MV-4-11 (cell line): ENCODE results near the gene PDC.
"Not testable (repeated sequence)": the region's sequence is repeated elsewhere in the genome, so short reads cannot be mapped to it uniquely, and the experiment has no call there.

Experiments
- DNase-seq: peaks from one replicate; lab custom pipeline; 2025; lab: John Stamatoyannopoulos, UW

The PDC gene

DNA sequence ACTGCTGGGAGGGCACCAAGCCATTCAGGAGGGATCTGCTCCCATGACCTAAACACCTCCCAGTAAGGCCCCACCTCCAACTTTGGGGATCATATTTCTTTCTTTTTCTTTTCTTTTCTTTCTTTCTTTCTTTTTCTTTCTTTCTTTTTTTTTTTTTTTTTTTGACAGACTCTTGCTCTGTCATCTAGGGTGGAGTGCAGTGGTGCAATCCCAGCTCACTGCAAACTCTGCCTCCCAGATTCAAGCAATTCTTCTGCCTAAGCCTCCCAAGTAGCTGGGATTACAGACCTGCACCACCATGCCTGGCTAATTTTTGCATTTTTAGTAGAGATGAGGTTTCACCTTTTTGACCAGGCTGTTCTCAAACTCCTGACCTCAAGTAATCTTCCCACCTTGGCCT, 4.6 kb upstream of the PDC start:
- DNase-seq = not testable (repeated sequence)

DNA sequence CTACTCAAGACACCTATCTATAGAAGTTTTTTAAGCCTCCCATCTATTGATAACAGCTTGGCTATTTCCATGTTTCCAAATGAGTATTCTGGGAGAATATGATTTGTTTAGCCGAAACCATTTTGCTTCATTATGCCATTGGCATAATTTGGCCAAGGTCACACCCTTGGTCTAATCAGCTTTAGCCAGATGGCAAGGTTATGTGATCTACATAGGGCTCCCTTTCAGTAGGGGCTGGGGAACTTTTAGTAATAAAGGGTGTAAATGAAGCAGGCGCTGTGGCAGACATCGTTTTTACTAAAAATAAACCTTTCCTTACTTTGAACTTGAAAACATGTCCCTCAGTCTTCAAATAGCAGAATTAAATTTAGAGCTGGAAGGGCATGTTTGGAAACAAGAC, 3.0 kb upstream of the PDC start:
- no peak for DNase-seq

GRCh38 chr1:186463511-186463910, 2.6 kb upstream of the PDC start:
- no peak for DNase-seq

DNA sequence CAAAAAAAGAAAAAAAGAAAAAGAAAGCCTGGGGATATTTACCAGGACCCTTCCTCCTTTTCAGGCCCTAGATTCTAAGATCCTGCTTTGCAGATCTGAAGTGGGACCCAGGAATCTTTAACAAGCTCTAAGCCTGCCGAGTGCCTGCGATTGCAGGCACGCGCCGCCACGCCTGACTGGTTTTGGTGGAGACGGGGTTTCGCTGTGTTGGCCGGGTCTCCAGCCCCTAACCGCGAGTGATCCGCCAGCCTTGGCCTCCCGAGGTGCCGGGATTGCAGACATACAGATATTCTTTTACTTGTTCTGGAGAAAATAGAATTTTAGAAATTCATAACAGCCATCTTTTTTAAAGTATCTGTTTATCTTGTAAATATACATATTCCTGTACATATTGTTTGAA, 1.8 kb downstream of the PDC start:
- not testable (repeated sequence) for DNase-seq

- DNase-seq = no peak
These were observed 4.1 kb downstream of the PDC start for GRCh38 chr1:186456729-186457255.

- DNase-seq = peak; percentile 66
These were observed 5.9 kb downstream of the PDC start for GRCh38 chr1:186454981-186455380.

GRCh38 chr1:186446152-186446551, 14.8 kb downstream of the PDC start:
- no peak for DNase-seq

- DNase-seq = no peak
These were observed 17.3 kb downstream of the PDC start for GRCh38 chr1:186443638-186444037.

DNA sequence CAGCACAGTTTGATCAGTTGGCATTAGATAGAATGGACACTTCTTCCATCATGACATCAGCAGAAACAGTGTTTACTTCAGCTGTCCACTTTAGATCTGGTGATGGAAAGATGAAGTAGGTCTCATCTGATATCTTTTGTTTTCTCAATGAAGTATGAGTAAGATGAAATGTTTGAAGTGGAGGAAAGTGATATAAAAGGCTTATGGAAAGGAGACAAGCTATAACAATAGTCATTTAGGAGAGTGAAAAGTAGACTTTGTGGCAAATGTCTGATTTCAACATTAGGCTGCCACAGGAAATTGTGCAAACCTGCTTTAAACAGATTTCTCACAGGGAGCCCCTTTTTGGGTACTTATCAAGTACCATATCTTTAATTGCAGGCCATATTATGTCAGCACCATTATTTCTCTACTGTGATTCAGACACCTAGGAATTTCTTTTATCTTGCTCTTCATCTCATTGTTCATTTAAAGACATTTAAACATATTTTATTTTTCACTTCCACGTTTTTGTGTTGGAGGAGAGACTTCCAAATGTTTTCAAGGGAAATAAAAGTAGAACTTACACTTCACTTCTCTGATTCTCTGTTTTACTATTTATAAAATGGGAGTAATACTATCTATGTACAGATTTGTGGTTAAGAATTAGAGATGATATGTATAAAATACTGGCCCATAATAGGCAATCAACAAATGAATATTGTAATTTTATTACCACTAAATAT, 18.1 kb downstream of the PDC start:
- DNase-seq = peak; percentile 66

DNA sequence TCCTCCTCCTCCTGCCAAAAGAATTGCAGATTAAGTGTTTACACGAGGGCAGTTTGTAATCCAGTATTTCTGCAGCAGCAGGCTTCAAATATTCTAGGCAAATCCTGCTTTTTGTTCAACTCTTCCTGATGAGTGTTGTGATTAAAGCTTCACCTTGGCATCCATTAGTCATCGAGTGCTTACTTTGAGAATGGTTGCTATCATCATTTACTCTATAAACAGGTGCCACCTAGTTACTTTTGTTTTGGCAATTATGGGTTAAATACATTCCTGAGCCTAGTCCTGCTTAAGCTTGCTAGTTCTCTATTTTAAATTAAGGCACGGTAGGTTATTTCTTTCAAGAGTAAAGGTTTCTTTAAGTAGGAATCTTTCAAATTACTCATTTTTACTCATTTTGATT, 20.3 kb downstream of the PDC start:
- DNase-seq = no peak

- no peak for DNase-seq
These were observed 22.3 kb downstream of the PDC start for GRCh38 chr1:186438567-186438966.

- peak; percentile 20 for DNase-seq
These were observed 25.6 kb downstream of the PDC start for GRCh38 chr1:186435336-186435735.

DNA sequence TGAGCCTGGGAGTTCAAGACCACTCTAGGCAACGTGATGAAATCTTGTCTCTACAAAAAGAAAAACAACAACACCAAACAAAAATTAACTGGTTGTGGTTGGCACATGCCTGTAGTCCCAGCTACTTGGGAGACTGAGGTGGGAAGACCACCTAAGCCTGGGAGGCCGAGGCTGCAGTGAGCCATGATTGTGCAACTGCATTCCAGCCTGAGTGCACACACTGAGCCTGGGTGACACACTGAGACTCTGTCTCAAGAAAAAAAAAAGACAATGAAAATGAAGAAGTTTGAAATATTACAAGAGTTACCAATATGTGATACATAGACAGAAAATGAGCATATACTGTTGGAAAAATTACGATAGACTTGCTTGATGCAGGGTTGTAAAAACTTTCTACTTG, 31.9 kb downstream of the PDC start:
- DNase-seq = peak; percentile 41

DNA sequence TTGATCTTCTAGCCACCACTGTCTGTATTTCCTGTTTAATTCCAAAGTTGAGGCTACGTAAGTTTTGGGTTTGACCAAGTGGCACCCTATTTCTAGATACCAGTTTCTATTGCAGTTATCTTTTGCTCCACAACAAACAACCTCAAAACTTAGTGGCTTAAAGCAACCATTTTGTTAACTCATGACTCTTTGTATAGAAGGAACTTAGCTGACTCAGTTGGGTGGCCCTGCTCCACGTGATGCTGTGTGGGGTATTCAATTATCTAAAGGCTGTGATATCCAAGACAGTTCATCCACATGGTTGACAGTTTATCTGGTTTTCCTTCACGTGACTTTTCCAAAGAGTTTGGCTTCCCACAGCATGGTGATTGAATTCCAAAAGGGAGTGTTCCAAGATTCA, 34.8 kb downstream of the PDC start:
- DNase-seq = no peak

DNA sequence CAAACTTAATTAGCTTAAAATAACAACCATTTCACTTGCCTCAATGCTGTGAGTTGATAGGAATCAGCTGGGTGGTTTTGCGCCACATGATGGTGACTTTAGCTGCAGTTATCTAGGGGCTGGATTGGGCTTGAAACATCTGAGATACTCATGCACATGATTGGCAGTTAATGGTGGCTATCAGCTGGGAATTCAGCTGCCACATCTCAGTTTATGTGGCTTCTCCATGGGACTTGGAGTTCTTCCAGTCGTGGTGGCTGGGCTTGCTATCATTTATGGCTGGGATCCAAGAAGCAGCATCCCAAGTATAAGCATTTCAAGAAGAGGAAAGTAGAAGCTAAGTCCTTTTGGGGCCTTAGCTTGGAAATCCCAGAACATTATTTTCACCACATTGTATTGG, 36.4 kb downstream of the PDC start:
- no peak for DNase-seq

GRCh38 chr1:186421446-186421845, 39.5 kb downstream of the PDC start:
- no peak for DNase-seq

- peak; percentile 62 for DNase-seq
These were observed 40.0 kb downstream of the PDC start for GRCh38 chr1:186420923-186421322.

DNA sequence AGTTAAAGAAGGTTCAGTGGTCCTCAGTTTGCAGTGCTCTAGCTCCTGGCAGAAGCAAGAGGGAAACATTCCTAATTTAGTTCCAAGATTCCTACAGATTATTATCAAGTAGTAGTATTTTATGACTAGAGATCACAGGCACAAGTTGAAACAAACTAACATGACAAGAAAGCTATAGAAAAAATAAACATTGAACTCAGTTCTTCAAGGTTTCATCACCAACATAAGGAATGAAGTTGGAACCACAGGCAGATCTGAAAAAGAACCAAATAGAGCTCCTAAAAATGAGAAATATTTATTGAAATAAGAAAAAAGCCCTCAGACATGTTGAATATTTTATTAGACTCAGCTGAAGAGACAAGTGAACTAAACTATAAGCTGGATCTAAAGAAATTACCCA, 40.6 kb downstream of the PDC start:
- DNase-seq = no peak

GRCh38 chr1:186418503-186418902, 42.4 kb downstream of the PDC start:
- DNase-seq = no peak

DNA sequence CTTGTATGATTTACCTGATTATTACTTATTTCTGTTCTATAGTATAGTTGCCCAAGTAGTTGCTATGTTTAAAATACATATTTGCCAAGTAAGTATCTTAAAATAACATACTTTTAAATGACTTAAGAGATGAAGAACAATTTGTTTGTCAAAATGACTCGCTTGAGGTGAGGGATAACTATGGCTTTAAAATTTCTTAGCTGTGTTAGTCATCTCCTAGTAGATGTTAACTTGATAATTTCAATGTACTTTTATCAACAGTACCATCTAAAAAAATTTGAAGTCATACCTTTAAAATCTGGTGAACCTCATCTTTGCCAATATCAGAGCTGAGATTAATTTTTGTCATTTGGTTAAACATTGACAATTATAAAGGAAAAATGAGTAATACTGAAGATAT, 47.6 kb downstream of the PDC start:
- DNase-seq = no peak

DNA sequence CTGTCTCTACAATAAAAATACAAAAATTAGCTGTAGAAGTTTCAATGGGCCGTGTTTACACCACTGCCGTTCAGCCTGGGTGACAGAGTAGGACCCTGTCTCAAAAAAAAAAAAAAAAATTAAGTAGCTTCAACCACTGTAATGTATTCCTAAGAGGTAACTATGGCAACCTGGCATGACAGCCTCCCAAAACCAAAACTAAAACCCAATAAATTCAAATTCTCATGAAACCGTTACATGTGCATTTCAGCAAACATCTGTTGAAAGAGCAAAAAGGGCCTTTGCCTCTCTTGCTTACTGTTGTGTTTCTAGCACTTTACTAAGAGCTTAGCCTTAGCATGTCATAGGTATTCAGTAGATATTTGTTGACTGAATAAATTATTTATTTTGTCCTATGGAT, 51.8 kb downstream of the PDC start:
- DNase-seq = no peak

GRCh38 chr1:186404454-186405051, 56.4 kb downstream of the PDC start:
- DNase-seq = peak; percentile 78

GRCh38 chr1:186403632-186404031, 57.3 kb downstream of the PDC start:
- no peak for DNase-seq

DNA sequence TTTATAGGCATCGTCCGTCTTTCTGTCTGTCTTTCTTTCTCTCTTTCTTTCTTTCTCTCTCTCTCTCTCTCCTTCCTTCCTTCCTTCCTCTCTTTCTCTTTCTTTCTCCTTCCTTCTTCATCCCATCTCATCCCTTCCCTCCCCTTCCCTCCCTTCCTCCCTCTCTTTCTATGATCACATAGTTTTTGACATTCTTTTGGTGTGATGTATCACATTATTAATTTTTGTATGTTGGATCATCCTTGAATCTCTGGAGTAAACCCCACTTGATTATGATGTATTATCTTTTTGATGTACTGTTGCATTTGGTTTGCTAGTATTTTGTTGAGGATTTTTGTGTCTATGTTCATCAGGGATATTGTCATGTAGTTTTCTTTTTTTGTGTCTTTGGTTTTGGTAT, 59.5 kb downstream of the PDC start:
- DNase-seq = not testable (repeated sequence)
